PC-3 (cell line): Measurements from ENCODE around the gene C1S. TPM values are rescaled to one million over a fixed set of nuclear protein-coding genes. Genes with fewer than 3 reads are reported as not detected.
"Not testable (repeated sequence)": the region's sequence is repeated elsewhere in the genome, so short reads cannot be mapped to it uniquely, and the experiment has no call there.

Experiments used
- ATAC-seq: fragments of 200-7000 bp; cut with Tn5 transposase; 2 replicates; pipeline ENCODE4 v1.9.1; 2020; ENCODE audit warnings: mild to moderate bottlenecking, moderate library complexity
- BruUV-seq: library from RNA; stranded (reverse); fragments of 400-500 nt; replicated peaks from 2 replicates; lab custom pipeline; 2021; lab: Mats Ljungman, UMichigan
- CTCF ChIA-PET: fragments of 300-600 bp; sonication (Branson Sonifier 250); formaldehyde crosslinking; loops from one replicate; lab custom pipeline; 2022; ENCODE audit warnings: antibody characterized with exemption; lab: Charles Lee
- POLR2A ChIA-PET: fragments of 300-600 bp; sonication (Branson Sonifier 250); formaldehyde crosslinking; loops from one replicate; lab custom pipeline; 2022; ENCODE audit warnings: antibody characterized with exemption; ENCODE audit not compliant: unreplicated experiment; lab: Charles Lee
- DNase-seq: peaks from one replicate; pipeline ENCODE4 v3.0.0-alpha.2; 2015
- H2AFZ ChIP-seq: fragments of 300-600 bp; sonication (generic); 2 replicates; pipeline ENCODE4 v1.6.0; 2016; ENCODE audit warnings: antibody characterized with exemption, low read length
- H3F3A ChIP-seq: fragments of 300-600 bp; sonication (generic); one replicate; pipeline ENCODE4 v1.6.0; 2017; ENCODE audit warnings: antibody characterized with exemption, low read length, control low read depth, mild to moderate bottlenecking; ENCODE audit not compliant: unreplicated experiment
- H3K27ac ChIP-seq: fragments of 300-600 bp; sonication (generic); 2 replicates; pipeline ENCODE4 v1.5.1; 2016; ENCODE audit warnings: mild to moderate bottlenecking, low read length
- H3K27me3 ChIP-seq: fragments of 300-600 bp; sonication (generic); 2 replicates; pipeline ENCODE4 v1.6.1; 2016; ENCODE audit warnings: low read length, mixed read lengths
- H3K36me3 ChIP-seq: fragments of 300-600 bp; sonication (generic); 2 replicates; pipeline ENCODE4 v1.6.1; 2016; ENCODE audit warnings: low read depth, mixed run types, low read length, mixed read lengths
- H3K4me1 ChIP-seq: fragments of 300-600 bp; sonication (generic); 2 replicates; pipeline ENCODE4 v1.5.1; 2016; ENCODE audit warnings: low read length; ENCODE audit not compliant: insufficient read depth
- H3K4me2 ChIP-seq: fragments of 300-600 bp; sonication (generic); 2 replicates; pipeline ENCODE4 v1.6.0; 2016; ENCODE audit warnings: low read length
- H3K4me3 ChIP-seq: fragments of 300-600 bp; sonication (generic); 2 replicates; pipeline ENCODE4 v1.5.1; 2016; ENCODE audit warnings: mild to moderate bottlenecking, low read length, mixed read lengths
- H3K79me2 ChIP-seq: fragments of 300-600 bp; sonication (generic); 2 replicates; pipeline ENCODE4 v1.6.1; 2017; ENCODE audit warnings: low read length, mixed read lengths
- H3K9ac ChIP-seq: fragments of 300-600 bp; sonication (generic); 2 replicates; pipeline ENCODE4 v1.6.0; 2016; ENCODE audit warnings: mild to moderate bottlenecking, low read length
- H3K9me2 ChIP-seq: fragments of 300-600 bp; sonication (generic); replicated peaks from 2 replicates; pipeline ENCODE4 v1.6.1; 2016; ENCODE audit warnings: mixed run types, low read length, mixed read lengths
- H3K9me3 ChIP-seq: fragments of 300-600 bp; sonication (generic); 2 replicates; pipeline ENCODE4 v1.6.1; 2016; ENCODE audit warnings: low read length, mixed read lengths
- H4K20me1 ChIP-seq: fragments of 300-600 bp; sonication (generic); 2 replicates; pipeline ENCODE4 v1.6.1; 2016; ENCODE audit warnings: low read length, mixed read lengths
- CTCF ChIP-seq: fragments of 300-600 bp; sonication (generic); conservative IDR thresholded peaks from 2 replicates; pipeline ENCODE4 v1.5.1; 2017; ENCODE audit warnings: antibody characterized with exemption, low read depth, mild to moderate bottlenecking, low read length
- EZH2 ChIP-seq: fragments of 300-600 bp; sonication (generic); IDR thresholded peaks from one replicate; pipeline ENCODE4 v1.6.1; 2017; ENCODE audit warnings: antibody characterized with exemption, mild to moderate bottlenecking, low read length; ENCODE audit not compliant: unreplicated experiment
- EZH2phosphoT487 ChIP-seq: fragments of 300-600 bp; sonication (generic); IDR thresholded peaks from 2 replicates; pipeline ENCODE4 v1.6.1; 2018; ENCODE audit warnings: mild to moderate bottlenecking, antibody characterized with exemption, low read length, borderline replicate concordance
- intact Hi-C: fragments of 100-400 bp; cut with micrococcal nuclease; formaldehyde crosslinking; loops from 2 replicates; pipeline ENCODE4 v1.9.0; 2023
- total RNA-seq: library from RNA; depleted of rRNA; stranded (reverse); fragments of >200 nt; gene quantifications from 2 replicates; pipeline ENCODE4 v1.2.3, GENCODE V29; 2014

The C1S gene
- total RNA-seq, 1 experiment from 2014 or later, result 2.9 TPM

GRCh38 chr12:7102582-7102981 is 42.1 kb downstream of the C1S start:
- intact Hi-C loops, result no loop called here
- DNase-seq, result no peak
- H3K4me3 ChIP-seq, result no peak overlapping the region
- H3K4me2 ChIP-seq, result no peak overlapping the region
- TF ChIP-seq EZH2 (no peak), EZH2phosphoT487 (no peak), CTCF (no peak)
- no peak overlapping the region for H3K27ac ChIP-seq
- no peaks in the 10 kb centered on the region for H3K9me3 ChIP-seq
- POLR2A ChIA-PET, result no interaction called here
- no peaks in the 10 kb centered on the region for H3K4me1 ChIP-seq
- no TSS peak for BruUV-seq
- 0 out of 2 replicates have a peak, but pooled peaks cover 5% of the 10 kb centered on the region for H3K79me2 ChIP-seq
- H3F3A ChIP-seq, result no peaks in the 10 kb centered on the region
- H4K20me1 ChIP-seq, result no peaks in the 10 kb centered on the region
- ATAC-seq, result no peak
- H3K36me3 ChIP-seq, result peaks cover 5% of the 10 kb centered on the region; the same call in 1 of the 2 replicates
- H2AFZ ChIP-seq, result no peak overlapping the region
- H3K27me3 ChIP-seq, result no peaks in the 10 kb centered on the region
- CTCF ChIA-PET, result no interaction called here
- H3K9me2 ChIP-seq, result no peaks in the 10 kb centered on the region
- H3K9ac ChIP-seq, result no peak overlapping the region

GRCh38 chr12:7103837-7104584 is 43.5 kb downstream of the C1S start:
- Histone ChIP-seq H3K27ac (no peak overlapping the region), H3K36me3 (peaks cover 5% of the 10 kb centered on the region; the same call in 1 of the 2 replicates), H3K9ac (no peak overlapping the region), H2AFZ (no peak overlapping the region), H3K9me2 (no peaks in the 10 kb centered on the region), H3K27me3 (no peaks in the 10 kb centered on the region), H3K4me1 (no peaks in the 10 kb centered on the region; the same call in 1 of the 2 replicates), H3K79me2 (peaks cover 15% of the 10 kb centered on the region; the same call in 1 of the 2 replicates), H4K20me1 (no peaks in the 10 kb centered on the region), H3K4me3 (no peak overlapping the region), H3F3A (no peaks in the 10 kb centered on the region), H3K4me2 (no peak overlapping the region), H3K9me3 (no peaks in the 10 kb centered on the region)
- no TSS peak for BruUV-seq
- TF ChIP-seq EZH2 (no peak), CTCF (no peak), EZH2phosphoT487 (no peak)
- ChIA-PET POLR2A (no interaction called here), CTCF (no interaction called here)
- ATAC-seq (no peak), DNase-seq (no peak)
- intact Hi-C loops, result no loop called here

DNA sequence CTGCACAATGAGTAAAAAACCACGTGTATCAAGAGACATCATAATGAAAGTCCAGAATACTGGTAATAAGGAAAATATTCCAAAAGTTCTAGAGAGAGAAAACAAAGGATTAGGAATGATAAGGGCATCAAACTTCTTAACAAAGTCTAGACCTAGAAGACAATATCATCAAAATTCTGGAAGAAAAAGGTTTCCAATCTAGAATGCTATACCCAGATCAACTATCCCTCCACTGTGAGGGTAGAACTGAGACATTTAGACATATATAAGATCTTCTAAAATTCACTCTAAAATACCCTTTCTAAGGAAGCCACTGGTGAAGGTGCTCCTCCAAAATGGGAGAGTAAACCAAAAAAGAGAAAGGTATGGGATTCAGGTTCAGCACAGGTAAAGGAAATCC is 45.6 kb downstream of the C1S start:
- no peak for ATAC-seq
- H3K9me3 ChIP-seq, result no peaks in the 10 kb centered on the region
- TF ChIP-seq EZH2phosphoT487 (no peak), EZH2 (no peak), CTCF (no peak)
- intact Hi-C loops, result no loop called here
- no peaks in the 10 kb centered on the region for H3F3A ChIP-seq
- peaks cover 19% of the 10 kb centered on the region; the same call in 1 of the 2 replicates for H3K79me2 ChIP-seq
- H2AFZ ChIP-seq, result no peak overlapping the region
- H3K27ac ChIP-seq, result no peak overlapping the region
- no peak overlapping the region for H3K4me2 ChIP-seq
- H3K4me3 ChIP-seq, result no peak overlapping the region
- POLR2A ChIA-PET, result no interaction called here
- no peaks in the 10 kb centered on the region for H4K20me1 ChIP-seq
- H3K4me1 ChIP-seq, result no peaks in the 10 kb centered on the region; the same call in 1 of the 2 replicates
- no TSS peak for BruUV-seq
- no peak overlapping the region for H3K9ac ChIP-seq
- no peak for DNase-seq
- no peaks in the 10 kb centered on the region for H3K9me2 ChIP-seq
- H3K27me3 ChIP-seq, result no peaks in the 10 kb centered on the region
- peaks cover 5% of the 10 kb centered on the region; the same call in 1 of the 2 replicates for H3K36me3 ChIP-seq
- CTCF ChIA-PET, result no interaction called here

GRCh38 chr12:7107181-7107580 is 46.7 kb downstream of the C1S start:
- DNase-seq, H3K4me1 ChIP-seq, ATAC-seq, H3K27ac ChIP-seq, H3K9me2 ChIP-seq, H3K4me3 ChIP-seq, BruUV-seq, intact Hi-C loops, H2AFZ ChIP-seq, H3K27me3 ChIP-seq, H3F3A ChIP-seq, H3K36me3 ChIP-seq, H3K4me2 ChIP-seq, H3K9ac ChIP-seq, H4K20me1 ChIP-seq, POLR2A ChIA-PET, H3K9me3 ChIP-seq: not testable (repeated sequence)
- CTCF ChIA-PET, result interaction anchor here (0.6 to 0.9 kb wide), 2 partner anchors 46 to 89 kb away, joined by 3 read pairs; partner anchors contain the start of gene LPCAT3
- peaks cover 19% of the 10 kb centered on the region; the same call in 1 of the 2 replicates for H3K79me2 ChIP-seq
